ENCODE results near the gene CADPS2. TPM values are rescaled to one million over a fixed set of nuclear protein-coding genes. Genes with fewer than 3 reads are reported as not detected.

Gene CADPS2
- total RNA-seq, 2 donors from 2014 or later, result 4.3 to 11.7 TPM

DNA sequence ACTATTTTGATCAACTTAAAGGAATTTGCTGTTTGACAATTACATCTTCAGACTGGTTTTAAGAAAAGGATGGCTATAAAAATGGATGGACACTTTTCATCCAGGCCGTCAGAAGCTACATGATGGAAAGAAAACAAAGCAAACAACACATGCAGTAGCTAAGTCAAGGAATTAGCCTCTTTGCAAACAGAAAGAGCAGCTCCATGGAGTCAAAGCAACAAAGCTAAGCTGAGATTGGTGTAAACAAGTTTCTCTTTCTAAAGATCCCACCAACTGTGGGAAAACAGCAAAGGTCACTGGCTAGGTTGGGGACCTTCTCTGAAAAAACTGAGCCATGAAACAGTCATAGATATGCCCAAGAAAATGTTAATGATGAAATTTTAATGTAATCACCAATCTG lies 286.2 kb downstream of the CADPS2 start:
- TF ChIP-seq, protein P1, sequence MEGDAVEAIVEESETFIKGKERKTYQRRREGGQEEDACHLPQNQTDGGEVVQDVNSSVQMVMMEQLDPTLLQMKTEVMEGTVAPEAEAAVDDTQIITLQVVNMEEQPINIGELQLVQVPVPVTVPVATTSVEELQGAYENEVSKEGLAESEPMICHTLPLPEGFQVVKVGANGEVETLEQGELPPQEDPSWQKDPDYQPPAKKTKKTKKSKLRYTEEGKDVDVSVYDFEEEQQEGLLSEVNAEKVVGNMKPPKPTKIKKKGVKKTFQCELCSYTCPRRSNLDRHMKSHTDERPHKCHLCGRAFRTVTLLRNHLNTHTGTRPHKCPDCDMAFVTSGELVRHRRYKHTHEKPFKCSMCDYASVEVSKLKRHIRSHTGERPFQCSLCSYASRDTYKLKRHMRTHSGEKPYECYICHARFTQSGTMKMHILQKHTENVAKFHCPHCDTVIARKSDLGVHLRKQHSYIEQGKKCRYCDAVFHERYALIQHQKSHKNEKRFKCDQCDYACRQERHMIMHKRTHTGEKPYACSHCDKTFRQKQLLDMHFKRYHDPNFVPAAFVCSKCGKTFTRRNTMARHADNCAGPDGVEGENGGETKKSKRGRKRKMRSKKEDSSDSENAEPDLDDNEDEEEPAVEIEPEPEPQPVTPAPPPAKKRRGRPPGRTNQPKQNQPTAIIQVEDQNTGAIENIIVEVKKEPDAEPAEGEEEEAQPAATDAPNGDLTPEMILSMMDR (conservative IDR thresholded peaks at IDR 0.05), result no peak
- WGBS, 2 experiments (ENCODE audit: insufficient coverage in 1 of 2, insufficient read length in 1 of 2), result 68 to 92% methylated on average over 1 of the region's 1 CpG
- Mint-ChIP-seq H3K9me3 (peaks cover 16% of the 10 kb centered on the region), H3K27ac (no peak overlapping the region), H3K27me3 (ENCODE audit: insufficient read depth) (peaks cover 40% of the 10 kb centered on the region), H3K4me1 (peaks cover 7% of the 10 kb centered on the region), H3K36me3 (ENCODE audit: low read depth) (peaks cover 8% of the 10 kb centered on the region), H3K4me3 (no peak overlapping the region)
- Histone ChIP-seq H3K27ac (ENCODE audit: low read depth, low read length) (no peak overlapping the region), H3K9me3 (ENCODE audit: control insufficient read depth, low read length) (peaks cover 16% of the 10 kb centered on the region), H3K4me1 (ENCODE audit: control insufficient read depth, insufficient read depth, low read length) (no peaks in the 10 kb centered on the region), H3K27me3 (ENCODE audit: control insufficient read depth, insufficient read depth, low read length, poor library complexity, severe bottlenecking) (peaks cover 93% of the 10 kb centered on the region), H3K4me3 (ENCODE audit: low read length) (no peak overlapping the region), H3K9ac (ENCODE audit: extremely low read depth, low read length, poor library complexity, severe bottlenecking) (no peak overlapping the region), H3K36me3 (ENCODE audit: control insufficient read depth, insufficient read depth, low read length) (no peaks in the 10 kb centered on the region)
- no peak for DNase-seq

DNA sequence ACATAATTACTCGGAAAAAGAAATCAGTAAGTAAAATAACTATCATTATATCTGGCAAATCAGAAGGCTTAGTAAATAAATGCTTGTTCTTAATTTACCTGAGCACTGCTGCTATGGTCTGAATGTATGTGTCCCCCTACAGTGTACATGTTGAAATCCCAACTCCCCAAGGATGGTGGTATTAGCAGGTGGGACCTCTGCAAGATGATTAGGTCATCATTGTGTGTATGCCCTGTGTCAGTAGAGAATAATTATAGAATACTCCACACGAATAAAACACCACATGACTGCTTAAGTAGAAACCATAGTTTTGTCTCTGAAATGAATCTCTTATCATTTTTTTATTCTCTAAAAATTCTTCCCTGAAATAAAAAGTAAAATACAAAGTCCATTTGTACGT lies 289.0 kb downstream of the CADPS2 start:
- peaks cover 16% of the 10 kb centered on the region for H3K9me3 ChIP-seq (ENCODE audit: control insufficient read depth, low read length)
- Mint-ChIP-seq H3K27me3 (ENCODE audit: insufficient read depth) (peaks cover 33% of the 10 kb centered on the region), H3K27ac (no peak overlapping the region), H3K36me3 (ENCODE audit: low read depth) (peaks cover 8% of the 10 kb centered on the region), H3K4me1 (peaks cover 7% of the 10 kb centered on the region), H3K9me3 (peaks cover 16% of the 10 kb centered on the region), H3K4me3 (no peak overlapping the region)
- H3K36me3 ChIP-seq (ENCODE audit: control insufficient read depth, insufficient read depth, low read length), result no peaks in the 10 kb centered on the region
- no peak overlapping the region for H3K27ac ChIP-seq (ENCODE audit: low read depth, low read length)
- H3K4me1 ChIP-seq (ENCODE audit: control insufficient read depth, insufficient read depth, low read length), result no peaks in the 10 kb centered on the region
- no peak for DNase-seq
- no peak overlapping the region for H3K9ac ChIP-seq (ENCODE audit: extremely low read depth, low read length, poor library complexity, severe bottlenecking)
- TF ChIP-seq, protein P1 (conservative IDR thresholded peaks at IDR 0.05), result no peak
- WGBS, 2 experiments (ENCODE audit: insufficient coverage in 1 of 2, insufficient read length in 1 of 2), result 100% methylated on average over 1 of the region's 3 CpGs
- H3K27me3 ChIP-seq (ENCODE audit: control insufficient read depth, insufficient read depth, low read length, poor library complexity, severe bottlenecking), result peaks cover 73% of the 10 kb centered on the region
- H3K4me3 ChIP-seq (ENCODE audit: low read length), result no peak overlapping the region

DNA sequence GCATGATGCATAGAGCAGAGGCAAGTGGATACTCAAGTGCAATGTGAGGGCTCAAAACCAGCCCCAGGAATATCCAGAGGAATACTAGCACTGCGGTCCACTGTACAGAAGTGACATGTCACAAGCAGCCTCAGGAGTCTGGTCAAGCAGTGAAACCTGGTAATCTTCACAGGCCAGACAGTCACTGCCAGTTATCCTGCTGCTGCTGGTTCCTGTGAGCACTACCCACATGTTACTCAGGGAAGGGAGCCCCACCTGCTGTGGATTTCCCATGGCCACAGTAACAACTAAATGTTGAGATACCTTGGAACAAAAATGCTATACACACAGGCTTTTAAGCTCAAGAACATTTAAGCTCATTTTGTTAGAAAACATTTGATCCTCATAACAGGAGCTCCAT lies 290.4 kb downstream of the CADPS2 start:
- TF ChIP-seq, protein P1 (conservative IDR thresholded peaks at IDR 0.05), result no peak
- peaks cover 22% of the 10 kb centered on the region for H3K9me3 Mint-ChIP-seq
- H3K36me3 Mint-ChIP-seq (ENCODE audit: low read depth), result peaks cover 8% of the 10 kb centered on the region
- Histone ChIP-seq H3K9ac (ENCODE audit: extremely low read depth, low read length, poor library complexity, severe bottlenecking) (no peak overlapping the region), H3K36me3 (ENCODE audit: control insufficient read depth, insufficient read depth, low read length) (no peaks in the 10 kb centered on the region), H3K9me3 (ENCODE audit: control insufficient read depth, low read length) (peaks cover 16% of the 10 kb centered on the region), H3K27me3 (ENCODE audit: control insufficient read depth, insufficient read depth, low read length, poor library complexity, severe bottlenecking) (peaks cover 59% of the 10 kb centered on the region), H3K27ac (ENCODE audit: low read depth, low read length) (no peak overlapping the region), H3K4me1 (ENCODE audit: control insufficient read depth, insufficient read depth, low read length) (no peaks in the 10 kb centered on the region), H3K4me3 (ENCODE audit: low read length) (no peak overlapping the region)
- no peak for DNase-seq
- H3K4me3 Mint-ChIP-seq, result no peak overlapping the region
- 97 to 100% methylated on average over 1 of the region's 1 CpG for WGBS, 2 experiments (ENCODE audit: insufficient coverage in 1 of 2, insufficient read length in 1 of 2)
- peaks cover 7% of the 10 kb centered on the region for H3K4me1 Mint-ChIP-seq
- H3K27me3 Mint-ChIP-seq (ENCODE audit: insufficient read depth), result peaks cover 27% of the 10 kb centered on the region
- no peak overlapping the region for H3K27ac Mint-ChIP-seq
